Activated naive CD8-positive, alpha-beta T cell treated with anti-CD3 and anti-CD28 coated beads for 36 hours (primary cell): ENCODE results near the gene KRI1. TPM values are rescaled to one million over a fixed set of nuclear protein-coding genes. Genes with fewer than 3 reads are reported as not detected.
A peak's percentile ranks its signal among the peaks of the same experiment; 100 is the strongest.

Source experiments
- DNase-seq: peaks from one replicate; pipeline ENCODE4 v3.0.0; 2021
- H3K27ac Mint-ChIP-seq: one replicate; pipeline ENCODE4 v1.8.0; 2022; ENCODE audit warnings: mild to moderate bottlenecking, moderate library complexity, mixed read lengths
- H3K27me3 Mint-ChIP-seq: one replicate; pipeline ENCODE4 v1.8.0; 2022; ENCODE audit warnings: mild to moderate bottlenecking, mixed read lengths
- H3K36me3 Mint-ChIP-seq: one replicate; pipeline ENCODE4 v1.8.0; 2021; ENCODE audit warnings: mild to moderate bottlenecking, mixed read lengths
- H3K4me1 Mint-ChIP-seq: one replicate; pipeline ENCODE4 v1.8.0; 2021; ENCODE audit warnings: mixed read lengths
- H3K4me3 Mint-ChIP-seq: one replicate; pipeline ENCODE4 v1.8.0; 2022; ENCODE audit warnings: mild to moderate bottlenecking, moderate library complexity, mixed read lengths
- H3K9me3 Mint-ChIP-seq: one replicate; pipeline ENCODE4 v1.8.0; 2022; ENCODE audit warnings: mixed read lengths
- total RNA-seq, 2 experiments: library from RNA; stranded (reverse); gene quantifications; one replicate each; pipeline ENCODE4 v1.2.3, GENCODE V29; 2021

KRI1 gene
- total RNA-seq, 2 experiments from 2014 or later, result 66.3 to 69.2 TPM

- no peak overlapping the region for H3K27ac Mint-ChIP-seq
- peak; percentile 80 for DNase-seq
- H3K9me3 Mint-ChIP-seq, result no peaks in the 10 kb centered on the region
- H3K4me1 Mint-ChIP-seq, result peaks cover 21% of the 10 kb centered on the region
- peaks cover 5% of the 10 kb centered on the region for H3K36me3 Mint-ChIP-seq
- no peak overlapping the region for H3K4me3 Mint-ChIP-seq
- peaks cover 4% of the 10 kb centered on the region for H3K27me3 Mint-ChIP-seq
These were observed 60.1 kb downstream of the KRI1 start for GRCh38 chr19:10505583-10506229.

Other genes starting within 250 kb of the KRI1 start
- gene FDX2, start 250.0 kb downstream of the KRI1 start, total RNA-seq, result 10 to 100 TPM; 18.3 to 19.6 TPM
- gene RAVER1, start 232.5 kb downstream of the KRI1 start, total RNA-seq, result 100 to 1,000 TPM; 103 to 107 TPM
- gene ICAM3, start 226.4 kb downstream of the KRI1 start, total RNA-seq, result 10 to 100 TPM; 76.3 to 79.6 TPM
- gene TYK2, start 185.4 kb downstream of the KRI1 start, total RNA-seq, result 100 to 1,000 TPM; 153 to 155 TPM
- gene CDC37, start 162.5 kb downstream of the KRI1 start, total RNA-seq, result 100 to 1,000 TPM; 242 to 252 TPM
- gene PDE4A, start 145.5 kb downstream of the KRI1 start, total RNA-seq, result 10 to 100 TPM; 10.6 to 11.4 TPM
- 10 to 100 TPM; 69.3 to 72.2 TPM for gene KEAP1, start 62.7 kb downstream of the KRI1 start, total RNA-seq
- gene S1PR5, start 48.6 kb downstream of the KRI1 start, total RNA-seq, result not detected
- 10 to 100 TPM; 25.1 to 26.4 TPM for gene ATG4D, start 22.1 kb downstream of the KRI1 start, total RNA-seq
- 10 to 100 TPM; 55.8 to 62.3 TPM for gene CDKN2D, start 3.0 kb upstream of the KRI1 start, total RNA-seq
- not detected for gene AP1M2, start 21.3 kb upstream of the KRI1 start, total RNA-seq
- 10 to 100 TPM; 70.6 to 71.6 TPM for gene SLC44A2, start 59.5 kb upstream of the KRI1 start, total RNA-seq
- 100 to 1,000 TPM; 500 to 527 TPM for gene ILF3, start 88.3 kb upstream of the KRI1 start, total RNA-seq
- gene QTRT1, start 135.4 kb upstream of the KRI1 start, total RNA-seq, result 10 to 100 TPM; 66.6 to 71.5 TPM
- gene DNM2, start 152.1 kb upstream of the KRI1 start, total RNA-seq, result 100 to 1,000 TPM; 127 to 133 TPM